Hematopoietic multipotent progenitor cell treated with erythropoietin and hydrocortisone succinate and interleukin-3 and kit ligand, for 8 days (in vitro differentiated cells): Measurements from ENCODE around the gene ZNF827.

Experiments used
- DNase-seq: peaks from one replicate; pipeline ENCODE4 v3.0.0-alpha.2; 2015

Gene ZNF827

GRCh38 chr4:145938618-145939440, at the start of gene ZNF827:
ZNF827 (minus strand) TSS chr4:145938823; CDS start chr4:145938407, 416 bp downstream.
- DNase-seq, result peak; percentile 62

GRCh38 chr4:145984563-145984962, 45.9 kb upstream of the ZNF827 start:
- no peak for DNase-seq

GRCh38 chr4:145982791-145983190, 44.2 kb upstream of the ZNF827 start:
- no peak for DNase-seq

- no peak for DNase-seq
Measured at GRCh38 chr4:145979160-145979559, 40.5 kb upstream of the ZNF827 start.

GRCh38 chr4:145976680-145977079, 38.1 kb upstream of the ZNF827 start:
- no peak for DNase-seq

GRCh38 chr4:145960012-145960411, 21.4 kb upstream of the ZNF827 start:
- DNase-seq, result no peak

- DNase-seq, result no peak
Measured at GRCh38 chr4:145957302-145957701, 18.7 kb upstream of the ZNF827 start.

GRCh38 chr4:145956288-145956890, 17.8 kb upstream of the ZNF827 start:
- peak; percentile 65 for DNase-seq

GRCh38 chr4:145954924-145955339, 16.3 kb upstream of the ZNF827 start:
- peak; percentile 97 for DNase-seq

GRCh38 chr4:145951931-145952330, 13.3 kb upstream of the ZNF827 start:
- DNase-seq, result no peak

GRCh38 chr4:145945431-145946155, 7.0 kb upstream of the ZNF827 start:
- DNase-seq, result no peak

GRCh38 chr4:145944886-145945285, 6.3 kb upstream of the ZNF827 start:
- no peak for DNase-seq

- DNase-seq, result no peak
Measured at GRCh38 chr4:145939856-145940255, 1.2 kb upstream of the ZNF827 start.

- DNase-seq, result no peak
Measured at GRCh38 chr4:145939441-145939750, 773 bp upstream of the ZNF827 start.

- peak; percentile 36 for DNase-seq
Measured at GRCh38 chr4:145937971-145938611, 532 bp downstream of the ZNF827 start.

GRCh38 chr4:145936997-145937901, 1.4 kb downstream of the ZNF827 start:
- DNase-seq, result peak; percentile 21

GRCh38 chr4:145936142-145936996, 2.3 kb downstream of the ZNF827 start:
- DNase-seq, result peak; percentile 60

- peak; percentile 54 for DNase-seq
Measured at GRCh38 chr4:145935253-145936141, 3.1 kb downstream of the ZNF827 start.

- no peak for DNase-seq
Measured at GRCh38 chr4:145934434-145935047, 4.1 kb downstream of the ZNF827 start.

- no peak for DNase-seq
Measured at GRCh38 chr4:145933134-145933533, 5.5 kb downstream of the ZNF827 start.
